Choroid plexus epithelial cell (primary cell): Measurements from ENCODE around the gene CDKN2A.
A peak's percentile ranks its signal among the peaks of the same experiment; 100 is the strongest.

Source experiments
- DNase-seq: peaks from one replicate; pipeline ENCODE4 v3.0.0-alpha.2; 2010; ENCODE audit warnings: low read depth
- H3K4me3 ChIP-seq: 2 replicates; pipeline ENCODE4 v1.5.1; 2011; ENCODE audit warnings: low read depth, mild to moderate bottlenecking, control low read depth, low read length, moderate library complexity
- CTCF ChIP-seq: conservative IDR thresholded peaks from 2 replicates; pipeline ENCODE4 v1.5.1; 2011; ENCODE audit warnings: low read depth, mild to moderate bottlenecking, control low read depth, inconsistent platforms, low read length, moderate library complexity

The CDKN2A gene

GRCh38 chr9:21993893-21994555 lies at the start of gene CDKN2A:
Gene CDKN2A (minus strand): TSS chr9:21994392.
- no peak for TF ChIP-seq CTCF
- DNase-seq, result peak; percentile 60
- H3K4me3 ChIP-seq, result peak within 1 kb of the TSS; percentile 75

GRCh38 chr9:22043928-22044327 lies 49.7 kb upstream of the CDKN2A start:
- H3K4me3 ChIP-seq, result no peak overlapping the region
- DNase-seq, result no peak
- TF ChIP-seq CTCF, result no peak

GRCh38 chr9:22041775-22042174 lies 47.6 kb upstream of the CDKN2A start:
- TF ChIP-seq CTCF, result no peak
- no peak overlapping the region for H3K4me3 ChIP-seq
- peak; percentile 48 for DNase-seq

- no peak for DNase-seq
- TF ChIP-seq CTCF, result no peak
Measured at GRCh38 chr9:22041344-22041743, 47.2 kb upstream of the CDKN2A start.

GRCh38 chr9:22040760-22041159 lies 46.6 kb upstream of the CDKN2A start:
- TF ChIP-seq CTCF, result no peak
- H3K4me3 ChIP-seq, result no peak overlapping the region
- peak; percentile 61 for DNase-seq

More at GRCh38 chr9:22041344-22041743, 47.2 kb upstream of the CDKN2A start:
- no peak overlapping the region for H3K4me3 ChIP-seq

- no peak overlapping the region for H3K4me3 ChIP-seq
- TF ChIP-seq CTCF, result no peak
- DNase-seq, result peak; percentile 47
Measured at GRCh38 chr9:22039258-22039657, 45.1 kb upstream of the CDKN2A start.
